Lung microvascular endothelial cell (primary cell): Measurements from ENCODE around the gene AASDHPPT. TPM values are rescaled to one million over a fixed set of nuclear protein-coding genes. Genes with fewer than 3 reads are reported as not detected.

ENCODE experiments used
- DNase-seq, 2 donors: peaks; one replicate each; pipeline versions ENCODE4 v3.0.0 to v3.0.0-alpha.2; 2010; ENCODE audit warnings: low read depth in 2 of 2
- total RNA-seq: library from RNA; depleted of rRNA; stranded (reverse); fragments of >200 nt; gene quantifications from 2 replicates; pipeline ENCODE4 v1.2.1, GENCODE V29; 2014

Gene AASDHPPT
- total RNA-seq, 1 donor from 2014 or later = 37.7 TPM

GRCh38 chr11:106086135-106086534, 8.7 kb downstream of the AASDHPPT start:
- no peak for DNase-seq

- DNase-seq = no peak
Observed at GRCh38 chr11:106086850-106087249, 9.4 kb downstream of the AASDHPPT start.

- DNase-seq = peak; percentile 72 to 76
Observed at GRCh38 chr11:106087815-106088435, 10.5 kb downstream of the AASDHPPT start.

DNA sequence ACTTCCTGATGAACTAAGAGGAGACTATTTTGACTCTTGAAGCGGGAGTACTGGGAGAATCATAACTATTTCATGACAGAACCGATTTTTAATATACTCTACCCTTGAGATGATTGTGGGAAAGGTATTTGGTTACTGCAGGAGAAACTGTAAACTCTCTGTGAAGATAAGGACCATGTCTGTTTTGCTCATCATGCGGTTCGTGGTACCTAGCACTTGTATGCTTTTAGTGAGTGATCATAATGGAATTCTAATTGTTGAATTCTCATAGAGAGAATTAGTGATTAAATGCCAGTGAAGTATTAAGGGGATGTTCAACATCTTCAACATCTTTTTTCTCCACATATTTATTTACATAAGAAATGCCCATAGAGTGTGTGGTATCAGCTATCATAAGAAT, 11.4 kb downstream of the AASDHPPT start:
- no peak for DNase-seq

DNA sequence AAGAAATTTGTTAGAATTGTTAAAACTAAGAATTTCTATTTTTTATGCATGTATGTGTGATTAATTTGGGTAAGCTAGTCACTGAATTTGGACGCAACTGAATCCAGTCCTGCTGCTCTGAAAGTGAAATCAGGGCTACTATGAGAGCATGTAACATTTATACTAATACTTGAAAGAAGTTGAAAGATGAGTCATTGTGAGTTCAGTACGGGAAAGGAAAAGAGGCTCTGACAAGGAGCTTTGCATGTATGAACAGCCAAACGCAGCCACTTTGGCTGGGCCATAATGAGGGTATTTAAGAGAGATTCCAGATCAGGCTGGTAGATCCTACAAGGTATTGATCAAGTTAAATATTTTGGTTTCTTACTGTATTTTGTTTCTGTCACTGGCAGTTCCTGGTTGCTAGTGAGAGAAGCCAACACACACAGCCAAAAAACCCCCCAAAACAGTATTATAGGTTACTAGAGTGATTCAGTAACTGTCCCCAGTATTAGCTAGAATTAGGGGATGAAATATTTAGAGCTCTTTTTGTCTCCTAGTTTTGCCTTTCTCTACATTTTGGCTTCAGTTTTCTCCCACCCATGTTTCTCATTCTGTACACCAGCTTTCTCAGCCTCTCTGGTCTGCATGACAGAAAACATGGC, 14.1 kb downstream of the AASDHPPT start:
- peak in 1 of 2 donors; percentile 86 for DNase-seq

DNA sequence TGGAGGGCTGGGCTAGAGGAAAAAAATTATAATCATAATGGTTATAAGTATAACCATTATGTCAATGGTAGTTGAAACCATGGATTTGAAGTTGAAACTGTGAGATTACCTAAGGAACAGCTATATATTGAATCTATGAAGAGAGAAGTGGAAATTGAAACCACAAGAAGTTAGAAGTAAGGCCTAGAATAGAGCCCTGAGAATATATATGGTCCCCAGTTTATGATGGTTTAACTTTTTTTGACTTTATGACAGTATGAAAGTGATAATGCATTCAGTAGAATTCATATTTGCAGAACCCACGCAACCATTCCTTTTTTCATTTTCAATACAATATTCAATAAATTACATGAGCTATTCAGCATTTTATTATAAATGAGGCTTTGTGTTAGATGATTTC, 15.0 kb downstream of the AASDHPPT start:
- no peak for DNase-seq

- no peak for DNase-seq
Observed at GRCh38 chr11:106098893-106099553, 21.6 kb downstream of the AASDHPPT start.

- no peak for DNase-seq
Observed at GRCh38 chr11:106101370-106101769, 23.9 kb downstream of the AASDHPPT start.

DNA sequence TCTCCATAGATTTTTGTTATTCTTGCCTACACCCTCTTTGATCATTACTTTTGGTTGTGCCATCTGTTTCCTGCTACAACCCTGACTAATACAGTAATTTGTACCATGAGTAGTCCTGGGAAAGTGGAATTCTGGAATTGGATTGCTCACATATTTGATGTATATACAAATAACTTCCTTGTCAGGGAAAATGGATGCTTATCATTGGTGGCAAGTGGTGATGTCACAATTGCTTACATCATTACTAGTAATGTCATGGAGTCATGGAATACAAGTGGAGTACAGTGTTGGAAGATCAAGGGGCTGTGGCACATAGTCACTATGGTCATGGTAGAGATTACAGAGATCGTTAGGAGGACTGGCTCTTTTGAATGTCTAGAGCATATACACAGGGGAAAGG, 24.4 kb downstream of the AASDHPPT start:
- DNase-seq = peak in 1 of 2 donors; percentile 68

- no peak for DNase-seq
Observed at GRCh38 chr11:106105986-106106385, 28.5 kb downstream of the AASDHPPT start.

DNA sequence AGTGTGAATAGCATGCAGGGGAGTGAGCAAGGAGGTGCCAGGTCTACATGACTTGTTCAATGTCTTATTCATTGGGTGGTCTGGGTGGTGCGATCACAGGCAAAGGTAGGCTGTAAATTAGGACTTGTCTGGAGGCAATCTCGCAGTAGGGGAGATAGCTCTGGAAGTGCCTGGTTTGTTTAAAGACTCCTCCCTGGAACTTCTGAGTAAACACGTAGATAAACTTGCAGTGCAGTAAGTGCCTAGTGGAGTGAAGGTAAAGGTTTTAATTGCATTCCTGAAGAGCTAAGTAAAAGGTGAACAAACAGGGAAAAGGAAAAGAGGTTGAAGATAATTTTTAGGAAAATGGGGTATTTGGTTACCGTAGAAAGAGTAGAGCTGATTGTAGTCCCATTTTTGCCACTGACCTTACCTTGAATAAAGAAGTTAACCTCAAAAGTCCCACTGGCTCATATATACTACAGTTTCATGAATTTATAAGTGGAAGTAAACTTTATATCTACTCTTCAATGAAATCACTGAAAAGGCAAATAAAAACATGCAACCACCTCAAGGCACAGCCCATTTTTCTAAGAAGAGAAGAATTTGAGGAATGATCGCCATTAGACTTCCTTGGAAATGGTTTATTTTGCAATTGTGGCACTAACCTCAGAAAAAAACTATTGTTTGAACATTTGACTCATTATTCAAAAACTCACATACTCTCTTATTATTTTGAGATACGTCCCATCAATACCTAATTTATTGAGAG, 44.3 kb downstream of the AASDHPPT start:
- no peak for DNase-seq

- no peak for DNase-seq
Observed at GRCh38 chr11:106127604-106128003, 50.1 kb downstream of the AASDHPPT start.

DNA sequence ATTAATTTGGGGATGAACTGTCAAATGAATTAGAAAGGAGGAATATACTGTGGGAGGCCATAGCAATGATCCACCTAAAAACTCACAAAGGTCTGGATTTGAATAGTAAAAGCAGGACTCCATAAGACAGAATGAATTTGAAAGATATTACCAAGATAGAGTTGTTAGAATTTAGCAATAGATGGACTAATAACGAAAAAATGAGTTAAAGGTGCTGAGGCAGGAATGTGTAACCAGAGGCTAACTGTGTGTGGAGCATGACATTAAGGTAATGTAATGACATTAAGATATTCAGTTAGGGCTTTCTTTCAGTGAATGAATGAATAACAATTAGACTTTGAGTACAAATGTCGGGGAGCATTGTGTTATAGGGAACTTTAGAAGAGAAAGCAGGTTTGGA, 51.3 kb downstream of the AASDHPPT start:
- no peak for DNase-seq

- no peak for DNase-seq
Observed at GRCh38 chr11:106131998-106132397, 54.5 kb downstream of the AASDHPPT start.

DNA sequence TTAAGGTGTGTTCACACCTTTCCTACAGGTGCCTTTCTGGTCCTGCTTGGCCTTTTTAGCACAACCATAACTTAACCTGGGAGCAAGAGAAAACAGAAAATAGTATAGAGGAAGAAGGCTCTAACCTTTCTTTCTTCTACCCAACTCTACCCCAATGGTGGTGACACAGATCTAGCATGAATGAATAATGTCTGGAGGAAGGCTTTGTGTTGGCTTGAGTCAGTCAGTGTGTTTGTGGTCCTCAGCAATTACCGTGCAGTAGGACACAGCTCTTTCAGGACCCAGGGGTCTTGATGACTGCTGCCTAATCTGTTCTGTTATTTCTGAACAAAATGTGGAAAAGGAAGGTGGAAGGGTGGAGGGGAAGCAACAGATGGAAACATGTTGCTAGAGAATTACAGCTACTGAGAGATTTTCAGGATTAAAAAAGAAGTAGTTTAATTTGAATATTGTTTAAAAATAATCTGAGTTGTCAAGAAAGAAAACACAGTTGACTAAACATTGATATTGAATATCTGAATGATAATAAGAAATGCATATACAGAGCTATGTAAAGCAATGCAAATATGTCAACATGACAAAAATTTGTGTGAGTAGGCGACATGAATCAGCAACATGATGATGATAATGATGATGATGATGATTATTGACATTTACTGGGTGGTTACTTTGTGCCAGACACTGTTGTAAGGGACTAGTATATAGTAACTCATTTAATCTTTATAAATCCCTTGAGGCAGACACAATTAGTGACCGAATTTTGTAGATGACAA, 55.3 kb downstream of the AASDHPPT start:
- no peak for DNase-seq

GRCh38 chr11:106133529-106133928, 56.1 kb downstream of the AASDHPPT start:
- DNase-seq = peak in 1 of 2 donors; percentile 7

- DNase-seq = no peak
Observed at GRCh38 chr11:106137061-106137460, 59.6 kb downstream of the AASDHPPT start.

DNA sequence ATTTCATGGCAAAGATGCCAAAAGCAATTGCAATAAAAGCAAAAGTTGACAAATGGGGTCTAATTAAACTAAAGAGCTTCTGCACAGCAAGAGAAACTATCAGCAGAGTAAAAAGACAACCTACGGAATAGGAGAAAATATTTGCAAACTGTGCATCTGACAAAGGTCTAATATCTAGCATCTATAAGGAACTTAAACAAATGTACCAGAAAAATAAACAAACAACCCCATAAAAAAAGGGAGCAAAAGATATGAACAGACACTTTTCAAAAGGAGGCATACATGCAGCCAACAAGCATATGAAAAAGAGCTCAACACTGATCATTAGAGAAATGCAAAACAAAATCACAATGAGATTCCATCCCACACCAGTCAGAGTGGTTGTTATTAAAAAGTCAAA, 60.3 kb downstream of the AASDHPPT start:
- DNase-seq = no peak
